Diencephalon (tissue), 1 donor: ENCODE data around the gene SLC24A5. TPM values are rescaled to one million over a fixed set of nuclear protein-coding genes. Genes with fewer than 3 reads are reported as not detected.

Experiments
- total RNA-seq: library from RNA; depleted of rRNA; stranded (reverse); fragments of >200 nt; gene quantifications from one replicate; pipeline ENCODE4 v1.2.3, GENCODE V29; 2014

The SLC24A5 gene
- 0.92 TPM for total RNA-seq

DNA sequence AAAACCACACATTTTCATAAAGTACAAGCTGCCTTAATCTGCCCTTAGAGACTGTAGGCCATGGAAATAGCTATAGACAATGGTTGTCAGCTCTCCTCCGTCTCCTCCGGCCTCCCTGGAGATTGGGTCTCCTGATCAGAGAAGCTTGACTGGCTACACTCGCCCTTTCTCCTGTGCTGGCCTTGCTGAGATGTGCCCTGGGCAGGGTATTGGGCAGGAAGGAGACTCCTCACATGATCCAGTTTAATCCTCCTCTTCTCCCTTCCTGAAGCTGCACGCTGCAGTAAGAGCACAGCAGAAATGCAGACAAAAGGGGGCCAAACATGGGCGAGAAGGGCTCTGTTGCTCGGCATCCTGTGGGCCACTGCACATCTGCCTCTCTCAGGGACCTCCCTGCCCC lies at the start of gene SLC24A5:
TSS of gene SLC24A5 (plus strand) at position 246 of the 400 bp plus-strand sequence. CDS start at position 301, 55 bp downstream.

DNA sequence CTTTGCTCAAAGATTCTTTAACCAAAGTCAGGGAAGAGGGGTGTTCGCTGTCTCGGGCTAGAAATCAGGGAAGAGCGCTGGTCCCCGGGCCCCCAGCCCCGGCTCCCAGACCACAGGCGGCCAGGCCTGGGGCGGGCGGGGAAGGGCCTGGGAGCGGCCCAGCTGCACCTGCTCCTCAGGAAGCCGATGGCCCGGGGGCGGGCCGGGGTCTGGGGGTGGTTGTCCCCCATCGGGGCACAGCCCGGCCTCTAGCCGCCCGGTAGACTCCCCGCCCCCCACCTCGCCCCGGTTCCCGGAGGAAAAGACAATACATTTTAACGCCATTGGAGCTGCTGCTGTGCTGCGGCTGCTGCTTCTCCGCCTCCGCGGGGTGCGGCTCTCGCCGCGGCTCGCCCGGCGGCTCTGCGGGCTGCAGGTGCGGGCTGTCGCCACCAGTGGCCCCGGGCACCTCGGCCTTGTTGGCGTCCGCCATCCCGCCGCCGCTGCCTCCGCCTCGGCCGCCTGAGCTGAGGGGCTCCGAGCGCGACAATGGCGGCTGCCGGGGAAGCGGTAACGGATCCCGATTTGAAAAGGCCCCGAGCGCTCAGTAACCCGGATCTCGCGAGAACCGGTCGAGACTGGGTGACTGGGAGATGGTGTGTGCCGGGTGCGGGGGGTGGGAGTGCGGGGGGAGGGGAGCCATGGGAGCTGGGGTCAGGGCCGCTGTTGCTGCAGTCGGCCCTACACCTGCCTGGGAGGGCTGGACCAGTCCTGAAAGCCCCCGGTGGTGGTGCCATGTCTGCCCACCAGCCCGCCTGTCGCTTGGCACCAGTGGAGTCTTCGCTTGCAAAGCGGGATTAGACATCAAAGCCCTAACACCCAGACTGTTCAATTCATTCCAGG lies 57.2 kb downstream of the SLC24A5 start, which contains the start of gene MYEF2:
TSS of gene MYEF2 (minus strand) at position 530 of the 882 bp plus-strand sequence. CDS start at position 472, 58 bp downstream.

DNA sequence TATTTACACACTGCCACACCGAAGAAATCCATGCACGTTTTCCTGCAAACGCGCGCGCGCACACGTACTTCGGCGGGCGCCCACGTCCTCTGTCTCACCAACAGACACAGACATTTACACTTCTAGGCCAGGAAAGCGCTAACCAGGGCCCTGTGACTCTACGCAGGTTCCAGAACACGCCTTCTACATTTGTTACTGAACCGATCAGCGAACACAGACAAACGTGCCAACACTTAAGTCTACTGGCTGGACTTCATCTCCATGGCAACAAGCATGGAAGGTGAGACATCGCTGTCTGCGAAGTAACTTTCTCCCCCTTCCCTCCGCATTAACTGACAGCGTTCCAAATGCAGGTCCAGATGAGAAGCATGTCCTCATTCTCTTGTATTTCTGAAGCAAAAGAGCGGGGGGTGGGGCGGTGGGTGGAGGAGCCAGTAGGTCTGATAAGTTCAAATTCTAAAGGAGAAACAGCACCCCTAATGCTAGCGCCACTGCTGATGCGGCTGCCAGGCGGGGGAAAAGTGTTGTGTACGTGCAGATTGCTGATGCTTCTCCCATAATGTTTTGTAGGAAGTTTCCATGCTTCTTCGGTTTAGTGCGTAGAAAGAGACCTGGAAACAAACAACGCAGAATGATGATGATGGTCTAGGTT lies 70.9 kb downstream of the SLC24A5 start, which contains the start of gene CTXN2:
TSS of gene CTXN2 (plus strand) at position 92 of the 652 bp plus-strand sequence. CDS start 9,636 bp downstream, outside the sequence.

Other genes starting within 250 kb of the SLC24A5 start
- 140 TPM for gene MYEF2, start 57.3 kb downstream of the SLC24A5 start, total RNA-seq
- gene CTXN2, start 70.7 kb downstream of the SLC24A5 start, total RNA-seq, result 1.6 TPM
- 5.8 TPM for gene SLC12A1, start 85.3 kb downstream of the SLC24A5 start, total RNA-seq
- 72.7 TPM for gene DUT, start 210.4 kb downstream of the SLC24A5 start, total RNA-seq